Measurements from ENCODE around the gene CIITA.

The CIITA gene

DNA sequence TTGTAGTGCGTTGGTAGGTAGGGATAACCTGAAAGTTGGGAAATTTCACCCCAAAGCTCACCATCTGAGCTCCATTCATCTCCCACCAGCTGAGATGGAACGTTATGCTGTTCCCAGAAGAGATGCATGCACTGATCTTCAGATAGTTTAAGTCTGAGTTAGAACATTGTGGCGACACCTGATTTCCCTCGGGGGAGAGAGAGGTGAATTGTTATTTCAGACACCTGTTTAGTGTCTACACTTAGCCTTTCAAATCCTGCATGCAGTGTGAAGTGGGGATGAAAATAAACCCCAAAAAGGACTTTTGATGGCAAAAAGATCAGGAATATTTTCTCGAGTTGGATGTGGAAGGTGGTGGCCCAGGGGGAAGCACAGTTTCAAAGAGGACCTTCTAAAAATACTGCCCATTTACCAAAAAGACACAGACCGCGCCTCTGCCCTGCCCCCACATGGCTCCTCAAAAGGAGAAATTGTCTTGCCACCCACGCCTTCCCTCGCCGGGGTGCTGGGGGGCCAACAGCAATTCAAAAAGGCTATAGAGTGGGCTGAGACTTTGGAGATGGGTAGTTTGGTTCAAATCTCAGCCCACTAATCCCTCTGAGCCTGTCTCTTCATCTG lies 11.4 kb downstream of the CIITA start:
- Histone ChIP-seq H3K4me1 (ENCODE audit: low read depth, poor library complexity, severe bottlenecking) (peaks cover 53% of the 10 kb centered on the region), H3K4me2 (no peak overlapping the region), H3K9ac (no peak overlapping the region), H3K79me2 (ENCODE audit: insufficient read depth, low read depth) (peaks cover 47% of the 10 kb centered on the region; the same call in 1 of the 2 replicates), H3K36me3 (ENCODE audit: insufficient read depth) (no peaks in the 10 kb centered on the region), H3K27me3 (ENCODE audit: insufficient read depth, low read depth) (no peaks in the 10 kb centered on the region), H3K4me3 (IDR thresholded peaks at IDR 0.05; ENCODE audit: insufficient read depth, low read depth, low read length) (no peak overlapping the region), H3K27ac (no peak overlapping the region), H2AFZ (ENCODE audit: low read depth) (no peak overlapping the region), H4K20me1 (ENCODE audit: insufficient read depth) (no peaks in the 10 kb centered on the region; the same call in 1 of the 2 replicates)
- TF ChIP-seq, protein P1, sequence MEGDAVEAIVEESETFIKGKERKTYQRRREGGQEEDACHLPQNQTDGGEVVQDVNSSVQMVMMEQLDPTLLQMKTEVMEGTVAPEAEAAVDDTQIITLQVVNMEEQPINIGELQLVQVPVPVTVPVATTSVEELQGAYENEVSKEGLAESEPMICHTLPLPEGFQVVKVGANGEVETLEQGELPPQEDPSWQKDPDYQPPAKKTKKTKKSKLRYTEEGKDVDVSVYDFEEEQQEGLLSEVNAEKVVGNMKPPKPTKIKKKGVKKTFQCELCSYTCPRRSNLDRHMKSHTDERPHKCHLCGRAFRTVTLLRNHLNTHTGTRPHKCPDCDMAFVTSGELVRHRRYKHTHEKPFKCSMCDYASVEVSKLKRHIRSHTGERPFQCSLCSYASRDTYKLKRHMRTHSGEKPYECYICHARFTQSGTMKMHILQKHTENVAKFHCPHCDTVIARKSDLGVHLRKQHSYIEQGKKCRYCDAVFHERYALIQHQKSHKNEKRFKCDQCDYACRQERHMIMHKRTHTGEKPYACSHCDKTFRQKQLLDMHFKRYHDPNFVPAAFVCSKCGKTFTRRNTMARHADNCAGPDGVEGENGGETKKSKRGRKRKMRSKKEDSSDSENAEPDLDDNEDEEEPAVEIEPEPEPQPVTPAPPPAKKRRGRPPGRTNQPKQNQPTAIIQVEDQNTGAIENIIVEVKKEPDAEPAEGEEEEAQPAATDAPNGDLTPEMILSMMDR (conservative IDR thresholded peaks at IDR 0.05; ENCODE audit: low read depth, low read length), result no peak

DNA sequence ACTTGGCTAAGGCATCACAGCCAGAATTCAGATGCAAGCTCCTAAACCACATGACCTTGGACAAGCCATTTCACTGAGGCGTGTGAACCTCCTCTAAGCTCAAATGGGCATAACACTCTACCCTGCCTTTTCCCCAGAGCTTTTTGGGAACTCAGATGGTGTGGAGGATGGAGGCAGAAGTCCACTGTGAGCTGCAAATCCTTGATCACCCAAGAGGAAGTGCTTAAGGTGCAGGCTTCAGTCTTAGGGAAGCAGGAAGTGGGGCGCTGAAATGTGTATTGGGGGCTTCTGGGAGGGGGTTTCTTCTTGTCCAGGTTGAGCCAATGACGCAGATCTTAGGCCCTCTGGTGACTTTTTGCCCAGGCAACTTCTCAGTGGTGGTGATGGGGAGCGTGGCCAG lies 12.9 kb downstream of the CIITA start:
- no peaks in the 10 kb centered on the region for H4K20me1 ChIP-seq (ENCODE audit: insufficient read depth)
- no peak overlapping the region for H3K9ac ChIP-seq
- H3K79me2 ChIP-seq (ENCODE audit: insufficient read depth, low read depth), result peaks cover 37% of the 10 kb centered on the region; the same call in 1 of the 2 replicates
- H3K27me3 ChIP-seq (ENCODE audit: insufficient read depth, low read depth), result no peaks in the 10 kb centered on the region
- TF ChIP-seq, protein P1 (conservative IDR thresholded peaks at IDR 0.05; ENCODE audit: low read depth, low read length), result no peak
- H3K4me2 ChIP-seq, result no peak overlapping the region
- H3K4me1 ChIP-seq (ENCODE audit: low read depth, poor library complexity, severe bottlenecking), result peaks cover 41% of the 10 kb centered on the region
- H3K4me3 ChIP-seq (IDR thresholded peaks at IDR 0.05; ENCODE audit: insufficient read depth, low read depth, low read length), result no peak overlapping the region
- H3K27ac ChIP-seq, result no peak overlapping the region
- H3K36me3 ChIP-seq (ENCODE audit: insufficient read depth), result no peaks in the 10 kb centered on the region
- no peak overlapping the region for H2AFZ ChIP-seq (ENCODE audit: low read depth)

DNA sequence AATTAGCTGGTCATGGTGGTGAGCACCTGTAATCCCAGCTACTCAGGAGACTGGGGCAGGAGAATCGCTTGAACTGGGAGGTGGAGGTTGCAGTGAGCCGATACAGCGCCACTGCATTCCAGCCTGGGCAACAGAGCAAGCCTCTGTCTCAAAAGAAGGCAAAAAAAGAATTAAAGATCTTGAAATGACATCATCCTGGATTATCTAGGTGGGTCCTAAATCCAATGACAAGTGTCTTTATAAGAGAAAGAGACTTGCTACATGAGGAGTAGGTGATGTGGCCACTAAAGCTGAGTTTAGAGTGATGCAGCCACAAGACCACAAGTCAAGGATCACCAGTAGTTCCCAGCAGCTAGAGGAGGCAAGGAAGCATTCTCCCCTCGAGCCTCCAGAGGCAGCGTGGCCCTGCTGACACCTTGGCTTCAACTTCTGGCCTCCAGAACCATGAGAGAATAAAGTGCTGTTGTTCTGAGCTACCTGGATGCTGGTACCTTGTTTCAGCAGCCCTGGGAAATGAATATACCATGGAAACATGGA lies 15.8 kb downstream of the CIITA start:
- Histone ChIP-seq H3K36me3 (ENCODE audit: insufficient read depth) (no peaks in the 10 kb centered on the region; the same call in 1 of the 2 replicates), H3K79me2 (ENCODE audit: insufficient read depth, low read depth) (peaks cover 31% of the 10 kb centered on the region; the same call in 1 of the 2 replicates), H2AFZ (ENCODE audit: low read depth) (no peak overlapping the region), H3K9ac (no peak overlapping the region), H3K27me3 (ENCODE audit: insufficient read depth, low read depth) (no peaks in the 10 kb centered on the region), H3K4me2 (no peak overlapping the region), H3K4me3 (IDR thresholded peaks at IDR 0.05; ENCODE audit: insufficient read depth, low read depth, low read length) (no peak overlapping the region), H3K4me1 (ENCODE audit: low read depth, poor library complexity, severe bottlenecking) (peaks cover 23% of the 10 kb centered on the region), H4K20me1 (ENCODE audit: insufficient read depth) (no peaks in the 10 kb centered on the region), H3K27ac (no peak overlapping the region)
- TF ChIP-seq, protein P1 (conservative IDR thresholded peaks at IDR 0.05; ENCODE audit: low read depth, low read length), result no peak

DNA sequence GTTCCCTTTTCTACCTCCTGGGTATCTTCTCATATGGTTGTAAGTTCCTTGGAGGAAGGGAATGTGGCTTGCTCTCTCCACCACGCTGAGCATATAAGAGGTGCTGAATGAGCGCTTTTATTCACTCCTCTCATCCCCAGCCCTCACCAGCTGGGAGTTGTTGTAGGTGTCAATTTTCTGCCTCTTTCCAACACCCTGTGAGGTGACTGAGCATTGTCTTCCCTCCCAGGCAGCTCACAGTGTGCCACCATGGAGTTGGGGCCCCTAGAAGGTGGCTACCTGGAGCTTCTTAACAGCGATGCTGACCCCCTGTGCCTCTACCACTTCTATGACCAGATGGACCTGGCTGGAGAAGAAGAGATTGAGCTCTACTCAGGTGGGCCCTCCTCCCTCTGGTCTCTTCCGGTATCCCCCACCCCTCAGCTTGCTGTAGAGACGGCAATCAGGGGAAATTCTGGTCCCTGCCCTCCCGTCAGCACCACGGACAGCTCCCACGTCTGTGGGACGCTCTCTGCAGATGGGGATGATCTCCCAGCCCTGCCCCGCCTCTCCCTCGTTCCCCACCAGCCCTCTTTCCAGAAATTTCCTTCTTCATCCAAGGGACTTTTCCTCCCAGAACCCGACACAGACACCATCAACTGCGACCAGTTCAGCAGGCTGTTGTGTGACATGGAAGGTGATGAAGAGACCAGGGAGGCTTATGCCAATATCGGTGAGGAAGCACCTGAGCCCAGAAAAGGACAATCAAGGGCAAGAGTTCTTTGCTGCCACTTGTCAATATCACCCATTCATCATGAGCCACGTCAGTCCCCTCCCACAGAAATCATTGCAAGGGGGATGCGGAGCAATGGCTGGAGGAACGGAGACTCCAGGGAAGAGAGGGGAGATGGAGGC lies 18.3 kb downstream of the CIITA start:
- H3K4me2 ChIP-seq, result no peak overlapping the region
- H4K20me1 ChIP-seq (ENCODE audit: insufficient read depth), result no peaks in the 10 kb centered on the region
- H3K4me1 ChIP-seq (ENCODE audit: low read depth, poor library complexity, severe bottlenecking), result peaks cover 23% of the 10 kb centered on the region
- no peaks in the 10 kb centered on the region; the same call in 1 of the 2 replicates for H3K36me3 ChIP-seq (ENCODE audit: insufficient read depth)
- no peaks in the 10 kb centered on the region for H3K27me3 ChIP-seq (ENCODE audit: insufficient read depth, low read depth)
- H2AFZ ChIP-seq (ENCODE audit: low read depth), result no peak overlapping the region
- peaks cover 16% of the 10 kb centered on the region; the same call in 1 of the 2 replicates for H3K79me2 ChIP-seq (ENCODE audit: insufficient read depth, low read depth)
- H3K27ac ChIP-seq, result no peak overlapping the region
- no peak overlapping the region for H3K9ac ChIP-seq
- no peak overlapping the region for H3K4me3 ChIP-seq (IDR thresholded peaks at IDR 0.05; ENCODE audit: insufficient read depth, low read depth, low read length)
- TF ChIP-seq, protein P1 (conservative IDR thresholded peaks at IDR 0.05; ENCODE audit: low read depth, low read length), result no peak

Data from KMS-11 (cell line).